HG02763 (cell line): Measurements from ENCODE around the gene TNFRSF18.

Source experiments
- ATAC-seq: cut with Tn5 transposase; IDR thresholded peaks from one replicate; pipeline ENCODE4 v1.9.1; 2021; ENCODE audit warnings: mild to moderate bottlenecking, moderate library complexity; ENCODE audit not compliant: unreplicated experiment

The TNFRSF18 gene

DNA sequence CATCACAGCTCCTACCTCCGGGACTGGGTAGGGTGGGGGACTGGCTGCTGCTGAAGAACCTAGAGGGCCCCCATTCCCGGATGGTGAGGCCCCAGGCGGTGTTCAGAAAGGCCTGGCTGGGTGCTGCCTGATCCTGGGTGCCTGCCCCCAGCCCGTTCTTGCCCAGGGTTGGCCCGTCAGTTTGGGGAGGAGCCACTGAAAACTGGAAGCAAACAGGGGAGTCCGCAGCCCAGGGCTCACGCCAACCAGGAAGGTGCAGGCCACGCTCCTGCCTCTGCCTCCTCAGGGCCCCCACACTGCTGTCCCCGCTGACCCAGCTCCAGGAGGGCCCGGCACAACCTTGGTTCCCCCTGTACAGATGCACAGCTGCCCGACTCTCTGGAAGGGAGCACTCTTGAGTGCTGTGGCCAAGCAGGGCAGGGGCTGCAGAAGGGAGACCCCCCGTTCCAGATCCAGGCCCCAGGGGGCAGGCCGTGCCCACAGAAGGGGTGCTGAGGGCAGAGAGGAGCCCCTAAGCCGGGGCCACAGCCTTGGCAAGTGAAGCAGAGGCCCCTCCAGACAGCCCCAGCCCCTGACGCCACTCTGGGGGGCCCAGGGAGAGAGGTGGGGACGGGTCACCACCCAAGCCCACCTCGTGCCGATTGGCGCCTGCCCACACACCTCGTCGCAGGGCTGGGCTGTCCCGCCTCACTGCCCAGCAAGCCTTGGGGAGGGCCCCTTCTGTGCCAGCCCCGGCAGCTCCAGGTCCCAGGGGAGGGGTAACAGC is 34.6 kb upstream of the TNFRSF18 start:
- ATAC-seq: no peak

DNA sequence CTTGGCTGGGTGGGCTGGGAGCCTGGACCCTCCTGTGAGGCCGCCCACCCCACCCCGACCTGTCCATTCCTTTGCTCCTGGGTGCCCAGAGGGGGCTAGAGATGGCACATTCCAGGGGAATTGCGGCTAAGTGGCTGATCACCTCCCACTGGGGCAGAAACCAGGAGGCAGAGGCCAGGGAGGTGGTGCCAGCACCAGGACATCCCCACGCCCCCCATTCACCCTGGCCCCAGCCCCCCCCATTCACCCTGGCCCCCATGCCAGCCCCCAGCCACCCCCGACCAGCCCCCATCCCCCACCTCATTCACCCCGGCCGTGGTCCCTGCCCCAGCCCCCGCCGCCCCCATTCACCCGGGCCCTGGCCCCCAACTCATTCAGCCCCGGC is 33.9 kb upstream of the TNFRSF18 start:
- no peak for ATAC-seq

DNA sequence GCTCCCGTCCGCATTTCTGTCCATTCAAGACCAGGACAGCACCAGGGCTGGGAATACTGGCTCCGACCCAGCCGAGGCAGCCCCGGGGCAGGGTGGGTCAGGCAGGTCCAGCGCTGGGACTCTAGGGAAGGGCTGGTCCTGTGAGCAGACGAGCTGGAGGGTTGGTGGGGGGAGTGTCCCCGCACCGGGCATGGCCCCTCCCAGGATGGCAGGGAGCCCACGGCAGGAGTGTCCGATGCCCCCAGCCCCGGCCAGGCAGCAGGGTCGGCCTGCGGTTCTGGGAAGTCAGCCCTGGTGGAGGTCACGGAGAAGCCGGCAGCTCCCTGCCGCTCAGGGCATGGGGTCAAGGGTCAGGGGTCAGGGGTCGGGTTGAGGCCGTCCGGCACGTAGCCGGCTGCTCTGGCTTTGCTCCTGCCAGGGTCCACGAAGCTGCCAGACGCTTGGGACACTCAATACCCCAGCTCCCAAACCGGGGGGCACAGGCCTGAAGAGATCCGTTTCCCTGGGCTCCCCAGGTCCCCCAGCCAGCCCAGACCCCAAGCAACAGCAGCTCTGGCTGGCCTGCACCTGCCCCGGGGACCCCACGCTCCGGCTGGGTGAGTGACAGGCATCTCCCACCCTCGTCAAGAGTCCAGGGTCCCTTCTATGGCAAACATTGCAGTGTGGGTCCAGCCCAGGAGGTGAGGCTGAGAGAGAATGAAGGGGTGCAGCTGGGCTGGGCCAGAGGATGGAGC is 33.4 kb upstream of the TNFRSF18 start:
- no peak for ATAC-seq

DNA sequence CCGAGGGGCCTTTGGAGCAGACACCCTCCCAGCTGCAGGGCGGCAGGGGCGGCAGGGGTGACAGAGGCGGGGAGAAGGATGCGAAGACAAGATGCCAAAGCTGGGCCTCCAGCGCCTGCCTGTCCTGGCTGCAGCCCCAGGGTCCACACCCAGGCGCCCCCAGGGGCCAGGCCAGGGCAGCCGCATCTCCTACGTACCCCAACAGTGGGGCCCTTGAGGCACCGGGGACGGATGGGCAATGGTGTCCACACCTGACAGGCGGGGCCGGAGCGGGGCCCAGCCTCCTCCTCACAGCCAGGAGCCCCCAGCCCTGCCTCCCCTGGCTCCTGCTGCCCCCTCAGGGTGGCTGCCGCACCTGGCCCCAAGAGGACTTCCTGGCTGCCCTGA is 32.8 kb upstream of the TNFRSF18 start:
- no peak for ATAC-seq

- no peak for ATAC-seq
These were observed 32.3 kb upstream of the TNFRSF18 start for GRCh38 chr1:1238702-1239178.

- ATAC-seq: no peak
These were observed 31.7 kb upstream of the TNFRSF18 start for GRCh38 chr1:1237874-1238701.

GRCh38 chr1:1236945-1237873 is 30.8 kb upstream of the TNFRSF18 start:
- ATAC-seq: no peak

- ATAC-seq: no peak
These were observed 29.9 kb upstream of the TNFRSF18 start for GRCh38 chr1:1236176-1236763.

- ATAC-seq: no peak
These were observed 28.8 kb upstream of the TNFRSF18 start for GRCh38 chr1:1235016-1235744.

DNA sequence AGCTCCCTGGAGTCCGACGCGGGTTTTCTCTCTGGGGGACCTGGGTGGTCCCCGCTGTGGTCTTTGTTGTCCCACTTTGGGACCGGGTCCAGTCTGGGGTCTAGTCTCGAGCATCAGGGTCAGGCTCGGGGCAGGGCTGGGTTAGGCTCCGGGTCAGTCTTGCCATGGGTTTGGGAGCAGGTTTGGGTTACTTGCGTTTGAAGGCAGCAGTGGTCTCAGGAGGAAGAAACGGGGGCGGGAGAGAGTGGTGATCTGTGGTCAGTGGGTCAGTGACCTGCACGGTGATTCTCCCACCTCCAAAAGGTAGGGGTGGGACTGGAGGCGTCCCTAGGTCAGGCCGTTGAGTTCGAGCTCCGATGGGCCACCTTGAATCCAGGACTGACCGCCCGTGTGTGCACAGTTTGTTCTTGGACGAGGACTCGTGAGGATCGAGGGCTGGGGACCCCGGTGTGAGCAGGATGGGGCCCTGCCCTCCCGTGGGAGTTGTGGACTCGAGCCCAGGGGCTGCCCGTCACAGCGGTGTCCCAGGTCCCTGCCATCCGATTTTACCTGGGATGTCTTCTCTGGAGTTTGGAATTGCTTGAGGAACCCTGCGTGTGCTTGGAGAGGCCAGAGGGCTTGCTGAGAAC is 27.9 kb upstream of the TNFRSF18 start:
- no peak for ATAC-seq

DNA sequence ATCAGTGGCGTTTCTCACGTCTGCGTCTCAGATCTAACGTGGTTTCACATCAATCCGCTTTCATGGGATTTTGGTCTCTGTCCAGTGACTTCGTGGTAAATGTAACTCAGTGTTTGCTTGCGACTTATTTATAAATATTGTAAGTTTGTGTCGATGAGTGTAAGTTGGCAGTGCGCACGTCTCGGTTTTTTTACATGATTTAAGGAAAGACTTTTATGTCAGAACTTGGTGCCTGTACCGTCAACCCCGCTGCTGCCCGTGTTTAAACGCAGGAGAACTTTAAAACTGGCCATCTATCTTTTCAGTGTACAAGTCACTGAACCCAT is 27.1 kb upstream of the TNFRSF18 start:
- ATAC-seq: no peak

DNA sequence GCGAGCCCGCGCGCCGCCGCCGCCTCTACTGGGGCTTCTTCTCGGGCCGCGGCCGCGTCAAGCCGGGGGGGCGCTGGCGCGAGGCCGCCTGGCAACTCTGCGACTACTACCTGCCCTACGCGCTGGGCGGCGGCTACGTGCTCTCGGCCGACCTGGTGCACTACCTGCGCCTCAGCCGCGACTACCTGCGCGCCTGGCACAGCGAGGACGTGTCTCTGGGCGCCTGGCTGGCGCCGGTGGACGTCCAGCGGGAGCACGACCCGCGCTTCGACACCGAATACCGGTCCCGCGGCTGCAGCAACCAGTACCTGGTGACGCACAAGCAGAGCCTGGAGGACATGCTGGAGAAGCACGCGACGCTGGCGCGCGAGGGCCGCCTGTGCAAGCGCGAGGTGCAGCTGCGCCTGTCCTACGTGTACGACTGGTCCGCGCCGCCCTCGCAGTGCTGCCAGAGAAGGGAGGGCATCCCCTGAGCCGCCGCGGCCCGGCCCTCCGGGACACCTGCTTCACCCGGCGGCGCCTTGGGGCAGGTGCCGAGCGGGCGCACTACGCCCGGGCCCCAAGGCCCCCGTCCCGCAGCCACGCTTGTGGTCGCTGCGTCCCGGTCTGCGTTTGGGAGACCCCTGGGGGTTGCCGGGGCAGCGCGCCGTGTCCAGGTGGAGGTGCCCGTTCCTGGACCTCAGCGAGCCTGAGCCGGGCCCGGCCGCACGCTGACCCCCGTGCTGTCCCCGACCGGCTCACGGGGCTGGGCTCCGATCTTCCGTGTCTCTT is 26.6 kb upstream of the TNFRSF18 start:
- no peak for ATAC-seq

GRCh38 chr1:1232208-1232795 is 25.9 kb upstream of the TNFRSF18 start, which contains the start of gene B3GALT6:
Gene B3GALT6, plus strand, starts transcription at chr1:1232237. Its CDS starts 42 bp downstream, at chr1:1232279.
- ATAC-seq: no peak

GRCh38 chr1:1231400-1232207 is 25.2 kb upstream of the TNFRSF18 start, which contains the start of gene SDF4:
Gene SDF4, minus strand, starts transcription at chr1:1232001. Its CDS starts 3,229 bp downstream, at chr1:1228772.
- peak; percentile 92 for ATAC-seq

- no peak for ATAC-seq
These were observed 24.4 kb upstream of the TNFRSF18 start for GRCh38 chr1:1230656-1231399.

GRCh38 chr1:1229770-1230169 is 23.4 kb upstream of the TNFRSF18 start:
- ATAC-seq: no peak
